ENCODE data around the gene ZNF512. TPM values are rescaled to one million over a fixed set of nuclear protein-coding genes. Genes with fewer than 3 reads are reported as not detected.
"Not testable (repeated sequence)": the region's sequence is repeated elsewhere in the genome, so short reads cannot be mapped to it uniquely, and the experiment has no call there.

Gene ZNF512
- total RNA-seq, 1 donor from 2014 or later: 93.1 TPM

GRCh38 chr2:27545348-27546141, 37.3 kb upstream of the ZNF512 start:
- Mint-ChIP-seq H3K27me3 (ENCODE audit: unreplicated experiment) (no peaks in the 10 kb centered on the region), H3K36me3 (ENCODE audit: unreplicated experiment) (peaks cover 5% of the 10 kb centered on the region), H3K4me3 (ENCODE audit: unreplicated experiment) (no peak overlapping the region), H3K4me1 (ENCODE audit: low read depth, unreplicated experiment) (no peaks in the 10 kb centered on the region), H3K9me3 (ENCODE audit: unreplicated experiment) (peaks cover 6% of the 10 kb centered on the region), H3K27ac (ENCODE audit: unreplicated experiment) (no peak overlapping the region)
- DNase-seq: no peak
- no peak for TF ChIP-seq CTCF (IDR thresholded peaks at IDR 0.05; ENCODE audit: partially characterized antibody, unreplicated experiment)

- Mint-ChIP-seq H3K4me3 (ENCODE audit: unreplicated experiment) (no peak overlapping the region), H3K4me1 (ENCODE audit: low read depth, unreplicated experiment) (no peaks in the 10 kb centered on the region), H3K27me3 (ENCODE audit: unreplicated experiment) (no peaks in the 10 kb centered on the region), H3K36me3 (ENCODE audit: unreplicated experiment) (peaks cover 5% of the 10 kb centered on the region), H3K27ac (ENCODE audit: unreplicated experiment) (no peak overlapping the region), H3K9me3 (ENCODE audit: unreplicated experiment) (peaks cover 3% of the 10 kb centered on the region)
- DNase-seq: no peak
- TF ChIP-seq CTCF (IDR thresholded peaks at IDR 0.05; ENCODE audit: partially characterized antibody, unreplicated experiment): no peak
Observed at GRCh38 chr2:27549303-27549702, 33.5 kb upstream of the ZNF512 start.

GRCh38 chr2:27551514-27551913, 31.3 kb upstream of the ZNF512 start:
- peaks cover 5% of the 10 kb centered on the region for H3K36me3 Mint-ChIP-seq (ENCODE audit: unreplicated experiment)
- H3K9me3 Mint-ChIP-seq (ENCODE audit: unreplicated experiment): peaks cover 3% of the 10 kb centered on the region
- no peak overlapping the region for H3K27ac Mint-ChIP-seq (ENCODE audit: unreplicated experiment)
- DNase-seq: no peak
- no peak overlapping the region for H3K4me3 Mint-ChIP-seq (ENCODE audit: unreplicated experiment)
- no peaks in the 10 kb centered on the region for H3K4me1 Mint-ChIP-seq (ENCODE audit: low read depth, unreplicated experiment)
- H3K27me3 Mint-ChIP-seq (ENCODE audit: unreplicated experiment): no peaks in the 10 kb centered on the region
- TF ChIP-seq CTCF (IDR thresholded peaks at IDR 0.05; ENCODE audit: partially characterized antibody, unreplicated experiment): no peak

GRCh38 chr2:27552941-27553340, 29.9 kb upstream of the ZNF512 start:
- H3K27ac Mint-ChIP-seq (ENCODE audit: unreplicated experiment): no peak overlapping the region
- H3K4me1 Mint-ChIP-seq (ENCODE audit: low read depth, unreplicated experiment): no peaks in the 10 kb centered on the region
- no peak for TF ChIP-seq CTCF (IDR thresholded peaks at IDR 0.05; ENCODE audit: partially characterized antibody, unreplicated experiment)
- no peaks in the 10 kb centered on the region for H3K36me3 Mint-ChIP-seq (ENCODE audit: unreplicated experiment)
- H3K27me3 Mint-ChIP-seq (ENCODE audit: unreplicated experiment): no peaks in the 10 kb centered on the region
- H3K9me3 Mint-ChIP-seq (ENCODE audit: unreplicated experiment): no peaks in the 10 kb centered on the region
- no peak for DNase-seq
- H3K4me3 Mint-ChIP-seq (ENCODE audit: unreplicated experiment): no peak overlapping the region

- H3K36me3 Mint-ChIP-seq (ENCODE audit: unreplicated experiment); H3K27ac Mint-ChIP-seq (ENCODE audit: unreplicated experiment); H3K9me3 Mint-ChIP-seq (ENCODE audit: unreplicated experiment); DNase-seq; H3K4me1 Mint-ChIP-seq (ENCODE audit: low read depth, unreplicated experiment); H3K27me3 Mint-ChIP-seq (ENCODE audit: unreplicated experiment); H3K4me3 Mint-ChIP-seq (ENCODE audit: unreplicated experiment): not testable (repeated sequence)
Observed at GRCh38 chr2:27554451-27554850, 28.4 kb upstream of the ZNF512 start.

All from glutamatergic neuron (in vitro differentiated cells).